HG03469 (cell line): ENCODE results near the gene FNDC3B.

Experiments
- ATAC-seq: cut with Tn5 transposase; IDR thresholded peaks from one replicate; pipeline ENCODE4 v1.9.1; 2021; ENCODE audit warnings: mild to moderate bottlenecking, moderate library complexity, moderate number of reproducible peaks; ENCODE audit not compliant: unreplicated experiment

The FNDC3B gene

GRCh38 chr3:172163320-172163719 is 123.9 kb downstream of the FNDC3B start:
- ATAC-seq: no peak

- no peak for ATAC-seq
These were observed 125.4 kb downstream of the FNDC3B start for GRCh38 chr3:172164620-172165362.

- no peak for ATAC-seq
These were observed 126.9 kb downstream of the FNDC3B start for GRCh38 chr3:172166261-172166660.

GRCh38 chr3:172166890-172167289 is 127.5 kb downstream of the FNDC3B start:
- no peak for ATAC-seq

- no peak for ATAC-seq
These were observed 128.7 kb downstream of the FNDC3B start for GRCh38 chr3:172167892-172168648.

- no peak for ATAC-seq
These were observed 130.8 kb downstream of the FNDC3B start for GRCh38 chr3:172170073-172170709.

GRCh38 chr3:172170841-172171240 is 131.5 kb downstream of the FNDC3B start:
- ATAC-seq: no peak

- ATAC-seq: no peak
These were observed 132.2 kb downstream of the FNDC3B start for GRCh38 chr3:172171396-172172075.

GRCh38 chr3:172173316-172174254 is 134.2 kb downstream of the FNDC3B start:
- ATAC-seq: no peak

GRCh38 chr3:172174513-172175253 is 135.3 kb downstream of the FNDC3B start:
- no peak for ATAC-seq

- no peak for ATAC-seq
These were observed 135.8 kb downstream of the FNDC3B start for GRCh38 chr3:172175254-172175599.

- no peak for ATAC-seq
These were observed 136.8 kb downstream of the FNDC3B start for GRCh38 chr3:172176061-172176770.

- ATAC-seq: no peak
These were observed 137.7 kb downstream of the FNDC3B start for GRCh38 chr3:172177046-172177445.

GRCh38 chr3:172177803-172178316 is 138.5 kb downstream of the FNDC3B start:
- ATAC-seq: no peak

- ATAC-seq: no peak
These were observed 140.5 kb downstream of the FNDC3B start for GRCh38 chr3:172179680-172180399.

- no peak for ATAC-seq
These were observed 141.1 kb downstream of the FNDC3B start for GRCh38 chr3:172180473-172180872.

- ATAC-seq: no peak
These were observed 142.7 kb downstream of the FNDC3B start for GRCh38 chr3:172181932-172182586.
